ENCODE measurements around the gene HOXB6.

Gene HOXB6

GRCh38 chr17:48597528-48597777, 7.3 kb downstream of the HOXB6 start:
- no peak for TF ChIP-seq CTCF (conservative IDR thresholded peaks at IDR 0.05; ENCODE audit: control insufficient read depth, insufficient read depth, low read depth, low read length)
- peak overlapping the region; percentile 65 for H3K4me3 ChIP-seq (ENCODE audit: control insufficient read depth, low read depth, low read length)
- no peak for DNase-seq (ENCODE audit: low read depth)

GRCh38 chr17:48596735-48597527, 7.9 kb downstream of the HOXB6 start:
- TF ChIP-seq CTCF (conservative IDR thresholded peaks at IDR 0.05; ENCODE audit: control insufficient read depth, insufficient read depth, low read depth, low read length) = no peak
- DNase-seq (ENCODE audit: low read depth) = peak; percentile 72
- peak overlapping the region; percentile 65 for H3K4me3 ChIP-seq (ENCODE audit: control insufficient read depth, low read depth, low read length)

GRCh38 chr17:48596000-48596734, 8.6 kb downstream of the HOXB6 start:
- DNase-seq (ENCODE audit: low read depth) = no peak
- H3K4me3 ChIP-seq (ENCODE audit: control insufficient read depth, low read depth, low read length) = peak overlapping the region; percentile 65
- no peak for TF ChIP-seq CTCF (conservative IDR thresholded peaks at IDR 0.05; ENCODE audit: control insufficient read depth, insufficient read depth, low read depth, low read length)

- no peak for TF ChIP-seq CTCF (conservative IDR thresholded peaks at IDR 0.05; ENCODE audit: control insufficient read depth, insufficient read depth, low read depth, low read length)
- H3K4me3 ChIP-seq (ENCODE audit: control insufficient read depth, low read depth, low read length) = no peak overlapping the region
- DNase-seq (ENCODE audit: low read depth) = no peak
These were observed 9.3 kb downstream of the HOXB6 start for GRCh38 chr17:48595278-48595999.

GRCh38 chr17:48594538-48595277, 10.1 kb downstream of the HOXB6 start:
- TF ChIP-seq CTCF (conservative IDR thresholded peaks at IDR 0.05; ENCODE audit: control insufficient read depth, insufficient read depth, low read depth, low read length) = no peak
- DNase-seq (ENCODE audit: low read depth) = no peak
- peak overlapping the region; percentile 7 for H3K4me3 ChIP-seq (ENCODE audit: control insufficient read depth, low read depth, low read length)

GRCh38 chr17:48593840-48594537, 10.8 kb downstream of the HOXB6 start:
- peak; percentile 90 for DNase-seq (ENCODE audit: low read depth)
- peak overlapping the region; percentile 46 for H3K4me3 ChIP-seq (ENCODE audit: control insufficient read depth, low read depth, low read length)
- peak; percentile 76 for TF ChIP-seq CTCF (conservative IDR thresholded peaks at IDR 0.05; ENCODE audit: control insufficient read depth, insufficient read depth, low read depth, low read length)
